Measurements from ENCODE around the gene VPS8.

VPS8 gene

DNA sequence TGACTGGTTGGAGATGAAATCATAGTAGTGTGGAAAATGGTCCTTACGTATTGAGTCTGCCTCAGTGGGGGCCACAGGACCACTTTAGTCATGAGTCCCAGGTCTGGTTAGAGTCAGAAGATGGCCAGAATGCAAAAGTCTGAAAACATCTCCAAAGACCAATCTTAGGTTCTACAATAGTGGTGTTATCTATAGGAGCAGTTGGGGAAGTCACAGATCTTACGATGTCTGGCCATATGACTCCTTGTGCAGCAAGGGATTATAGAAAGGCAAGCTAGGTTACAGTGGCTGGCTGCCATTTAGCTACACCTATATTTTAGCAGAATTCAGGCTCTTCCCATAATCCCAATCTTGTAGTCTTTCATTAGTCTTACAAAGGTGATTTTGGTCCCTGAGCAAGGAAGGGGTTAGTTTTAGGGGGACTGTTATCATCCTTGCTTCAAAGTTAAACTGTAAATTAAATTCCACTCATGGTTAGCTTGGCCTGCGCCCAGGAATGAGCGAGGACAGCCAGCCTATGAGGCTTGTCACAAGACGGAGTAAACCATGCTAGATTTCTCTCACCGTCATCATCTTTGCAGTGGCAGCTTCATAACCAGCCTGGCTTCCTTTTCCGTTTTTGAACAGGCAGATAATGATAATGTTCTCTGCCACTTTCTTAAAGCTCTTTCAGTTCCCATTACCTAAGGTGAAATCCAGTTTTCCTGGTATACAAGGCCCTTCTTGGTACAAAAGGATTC lies 134.1 kb downstream of the VPS8 start (continued):
- TF ChIP-seq, protein P1, sequence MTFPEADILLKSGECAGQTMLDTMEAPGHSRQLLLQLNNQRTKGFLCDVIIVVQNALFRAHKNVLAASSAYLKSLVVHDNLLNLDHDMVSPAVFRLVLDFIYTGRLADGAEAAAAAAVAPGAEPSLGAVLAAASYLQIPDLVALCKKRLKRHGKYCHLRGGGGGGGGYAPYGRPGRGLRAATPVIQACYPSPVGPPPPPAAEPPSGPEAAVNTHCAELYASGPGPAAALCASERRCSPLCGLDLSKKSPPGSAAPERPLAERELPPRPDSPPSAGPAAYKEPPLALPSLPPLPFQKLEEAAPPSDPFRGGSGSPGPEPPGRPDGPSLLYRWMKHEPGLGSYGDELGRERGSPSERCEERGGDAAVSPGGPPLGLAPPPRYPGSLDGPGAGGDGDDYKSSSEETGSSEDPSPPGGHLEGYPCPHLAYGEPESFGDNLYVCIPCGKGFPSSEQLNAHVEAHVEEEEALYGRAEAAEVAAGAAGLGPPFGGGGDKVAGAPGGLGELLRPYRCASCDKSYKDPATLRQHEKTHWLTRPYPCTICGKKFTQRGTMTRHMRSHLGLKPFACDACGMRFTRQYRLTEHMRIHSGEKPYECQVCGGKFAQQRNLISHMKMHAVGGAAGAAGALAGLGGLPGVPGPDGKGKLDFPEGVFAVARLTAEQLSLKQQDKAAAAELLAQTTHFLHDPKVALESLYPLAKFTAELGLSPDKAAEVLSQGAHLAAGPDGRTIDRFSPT (tag by site-specific recombination; IDR thresholded peaks at IDR 0.05): no peak

DNA sequence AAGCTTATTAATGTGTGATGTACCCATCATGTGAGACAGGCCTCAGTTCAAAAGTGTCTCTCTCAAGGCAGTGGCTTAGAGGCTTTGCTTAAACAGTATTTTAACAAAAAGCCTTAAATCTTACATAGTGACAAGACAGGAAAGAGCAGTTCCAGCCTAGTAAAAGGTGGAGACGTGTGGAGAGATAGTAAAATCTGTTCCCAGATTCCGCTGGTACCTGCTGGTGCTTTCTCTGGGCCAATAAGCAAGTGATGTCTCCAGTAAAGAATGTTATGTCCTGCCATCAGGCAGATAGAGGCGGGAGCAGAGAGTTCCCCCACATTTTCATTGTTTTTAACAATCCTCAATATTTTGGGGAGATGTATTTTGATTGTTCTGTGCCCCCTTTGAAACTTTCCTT lies 135.0 kb downstream of the VPS8 start:
- ChIA-PET CTCF (no interaction called here), POLR2A (no interaction called here)
- no peak overlapping the region for H3K4me3 ChIP-seq (ENCODE audit: low read depth, low read length)
- H3K4me1 ChIP-seq (ENCODE audit: control insufficient read depth, insufficient read depth, low read length): no peaks in the 10 kb centered on the region
- H3K9me3 ChIP-seq (ENCODE audit: control insufficient read depth, insufficient read depth, low read depth, low read length): no peaks in the 10 kb centered on the region
- TF ChIP-seq, protein P2, sequence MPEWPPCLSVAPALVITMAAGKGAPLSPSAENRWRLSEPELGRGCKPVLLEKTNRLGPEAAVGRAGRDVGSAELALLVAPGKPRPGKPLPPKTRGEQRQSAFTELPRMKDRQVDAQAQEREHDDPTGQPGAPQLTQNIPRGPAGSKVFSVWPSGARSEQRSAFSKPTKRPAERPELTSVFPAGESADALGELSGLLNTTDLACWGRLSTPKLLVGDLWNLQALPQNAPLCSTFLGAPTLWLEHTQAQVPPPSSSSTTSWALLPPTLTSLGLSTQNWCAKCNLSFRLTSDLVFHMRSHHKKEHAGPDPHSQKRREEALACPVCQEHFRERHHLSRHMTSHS (tag by site-specific recombination; IDR thresholded peaks at IDR 0.05): no peak
- no peak for TF ChIP-seq ZNF660 (tag by site-specific recombination; IDR thresholded peaks at IDR 0.05)
- TF ChIP-seq, protein P3, sequence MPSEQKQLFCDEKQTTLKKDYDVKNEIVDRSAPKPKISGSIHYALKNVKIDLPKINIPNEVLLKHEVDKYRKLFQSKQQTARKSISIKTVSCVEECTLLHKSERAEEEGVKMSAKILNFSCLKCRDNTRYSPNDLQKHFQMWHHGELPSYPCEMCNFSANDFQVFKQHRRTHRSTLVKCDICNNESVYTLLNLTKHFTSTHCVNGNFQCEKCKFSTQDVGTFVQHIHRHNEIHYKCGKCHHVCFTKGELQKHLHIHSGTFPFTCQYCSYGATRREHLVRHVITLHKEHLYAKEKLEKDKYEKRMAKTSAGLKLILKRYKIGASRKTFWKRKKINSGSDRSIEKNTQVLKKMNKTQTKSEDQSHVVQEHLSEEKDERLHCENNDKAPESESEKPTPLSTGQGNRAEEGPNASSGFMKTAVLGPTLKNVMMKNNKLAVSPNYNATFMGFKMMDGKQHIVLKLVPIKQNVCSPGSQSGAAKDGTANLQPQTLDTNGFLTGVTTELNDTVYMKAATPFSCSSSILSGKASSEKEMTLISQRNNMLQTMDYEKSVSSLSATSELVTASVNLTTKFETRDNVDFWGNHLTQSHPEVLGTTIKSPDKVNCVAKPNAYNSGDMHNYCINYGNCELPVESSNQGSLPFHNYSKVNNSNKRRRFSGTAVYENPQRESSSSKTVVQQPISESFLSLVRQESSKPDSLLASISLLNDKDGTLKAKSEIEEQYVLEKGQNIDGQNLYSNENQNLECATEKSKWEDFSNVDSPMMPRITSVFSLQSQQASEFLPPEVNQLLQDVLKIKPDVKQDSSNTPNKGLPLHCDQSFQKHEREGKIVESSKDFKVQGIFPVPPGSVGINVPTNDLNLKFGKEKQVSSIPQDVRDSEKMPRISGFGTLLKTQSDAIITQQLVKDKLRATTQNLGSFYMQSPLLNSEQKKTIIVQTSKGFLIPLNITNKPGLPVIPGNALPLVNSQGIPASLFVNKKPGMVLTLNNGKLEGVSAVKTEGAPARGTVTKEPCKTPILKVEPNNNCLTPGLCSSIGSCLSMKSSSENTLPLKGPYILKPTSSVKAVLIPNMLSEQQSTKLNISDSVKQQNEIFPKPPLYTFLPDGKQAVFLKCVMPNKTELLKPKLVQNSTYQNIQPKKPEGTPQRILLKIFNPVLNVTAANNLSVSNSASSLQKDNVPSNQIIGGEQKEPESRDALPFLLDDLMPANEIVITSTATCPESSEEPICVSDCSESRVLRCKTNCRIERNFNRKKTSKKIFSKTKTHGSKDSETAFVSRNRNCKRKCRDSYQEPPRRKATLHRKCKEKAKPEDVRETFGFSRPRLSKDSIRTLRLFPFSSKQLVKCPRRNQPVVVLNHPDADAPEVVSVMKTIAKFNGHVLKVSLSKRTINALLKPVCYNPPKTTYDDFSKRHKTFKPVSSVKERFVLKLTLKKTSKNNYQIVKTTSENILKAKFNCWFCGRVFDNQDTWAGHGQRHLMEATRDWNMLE (tag by site-specific recombination; conservative IDR thresholded peaks at IDR 0.05; ENCODE audit: low read depth): no peak
- no peak for TF ChIP-seq ZBTB48 (tag by site-specific recombination; IDR thresholded peaks at IDR 0.05)
- no peak for TF ChIP-seq ZNF133 (tag by site-specific recombination; IDR thresholded peaks at IDR 0.05)
- TF ChIP-seq, protein P4, sequence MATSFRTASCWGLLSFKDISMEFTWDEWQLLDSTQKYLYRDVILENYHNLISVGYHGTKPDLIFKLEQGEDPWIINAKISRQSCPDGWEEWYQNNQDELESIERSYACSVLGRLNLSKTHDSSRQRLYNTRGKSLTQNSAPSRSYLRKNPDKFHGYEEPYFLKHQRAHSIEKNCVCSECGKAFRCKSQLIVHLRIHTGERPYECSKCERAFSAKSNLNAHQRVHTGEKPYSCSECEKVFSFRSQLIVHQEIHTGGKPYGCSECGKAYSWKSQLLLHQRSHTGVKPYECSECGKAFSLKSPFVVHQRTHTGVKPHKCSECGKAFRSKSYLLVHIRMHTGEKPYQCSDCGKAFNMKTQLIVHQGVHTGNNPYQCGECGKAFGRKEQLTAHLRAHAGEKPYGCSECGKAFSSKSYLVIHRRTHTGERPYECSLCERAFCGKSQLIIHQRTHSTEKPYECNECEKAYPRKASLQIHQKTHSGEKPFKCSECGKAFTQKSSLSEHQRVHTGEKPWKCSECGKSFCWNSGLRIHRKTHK (tag by site-specific recombination; IDR thresholded peaks at IDR 0.05): no peak
- no peak for TF ChIP-seq ZNF2 (tag by site-specific recombination; IDR thresholded peaks at IDR 0.05)
- TF ChIP-seq GLIS2 (tag by site-specific recombination; IDR thresholded peaks at IDR 0.05): no peak
- TF ChIP-seq ZFP3 (tag by site-specific recombination; IDR thresholded peaks at IDR 0.05; ENCODE audit: low read depth): no peak
- TF ChIP-seq, protein P5, sequence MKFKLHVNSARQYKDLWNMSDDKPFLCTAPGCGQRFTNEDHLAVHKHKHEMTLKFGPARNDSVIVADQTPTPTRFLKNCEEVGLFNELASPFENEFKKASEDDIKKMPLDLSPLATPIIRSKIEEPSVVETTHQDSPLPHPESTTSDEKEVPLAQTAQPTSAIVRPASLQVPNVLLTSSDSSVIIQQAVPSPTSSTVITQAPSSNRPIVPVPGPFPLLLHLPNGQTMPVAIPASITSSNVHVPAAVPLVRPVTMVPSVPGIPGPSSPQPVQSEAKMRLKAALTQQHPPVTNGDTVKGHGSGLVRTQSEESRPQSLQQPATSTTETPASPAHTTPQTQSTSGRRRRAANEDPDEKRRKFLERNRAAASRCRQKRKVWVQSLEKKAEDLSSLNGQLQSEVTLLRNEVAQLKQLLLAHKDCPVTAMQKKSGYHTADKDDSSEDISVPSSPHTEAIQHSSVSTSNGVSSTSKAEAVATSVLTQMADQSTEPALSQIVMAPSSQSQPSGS (tag by site-specific recombination; IDR thresholded peaks at IDR 0.05; ENCODE audit: low read depth): no peak
- TF ChIP-seq, protein P6, sequence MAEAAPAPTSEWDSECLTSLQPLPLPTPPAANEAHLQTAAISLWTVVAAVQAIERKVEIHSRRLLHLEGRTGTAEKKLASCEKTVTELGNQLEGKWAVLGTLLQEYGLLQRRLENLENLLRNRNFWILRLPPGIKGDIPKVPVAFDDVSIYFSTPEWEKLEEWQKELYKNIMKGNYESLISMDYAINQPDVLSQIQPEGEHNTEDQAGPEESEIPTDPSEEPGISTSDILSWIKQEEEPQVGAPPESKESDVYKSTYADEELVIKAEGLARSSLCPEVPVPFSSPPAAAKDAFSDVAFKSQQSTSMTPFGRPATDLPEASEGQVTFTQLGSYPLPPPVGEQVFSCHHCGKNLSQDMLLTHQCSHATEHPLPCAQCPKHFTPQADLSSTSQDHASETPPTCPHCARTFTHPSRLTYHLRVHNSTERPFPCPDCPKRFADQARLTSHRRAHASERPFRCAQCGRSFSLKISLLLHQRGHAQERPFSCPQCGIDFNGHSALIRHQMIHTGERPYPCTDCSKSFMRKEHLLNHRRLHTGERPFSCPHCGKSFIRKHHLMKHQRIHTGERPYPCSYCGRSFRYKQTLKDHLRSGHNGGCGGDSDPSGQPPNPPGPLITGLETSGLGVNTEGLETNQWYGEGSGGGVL (tag by site-specific recombination; IDR thresholded peaks at IDR 0.05): no peak
- no peak for TF ChIP-seq ZNF16 (tag by site-specific recombination; IDR thresholded peaks at IDR 0.05; ENCODE audit: low read depth)
- peaks cover 0 to 4% of the 10 kb centered on the region in 2 experiments; a peak in 1 of 3 replicates for H3K36me3 ChIP-seq (ENCODE audit: control insufficient read depth in 2 of 2, insufficient read depth in 1 of 2, low read length in 2 of 2)
- no peak overlapping the region for H3K27ac ChIP-seq (ENCODE audit: extremely low read depth, low read depth, low read length)

Data from HEK293 (cell line).